ENCODE measurements around the gene ZNRF1. TPM values are rescaled to one million over a fixed set of nuclear protein-coding genes. Genes with fewer than 3 reads are reported as not detected.

Gene ZNRF1
- total RNA-seq, 4 donors from 2014 or later: 8.3 to 17.3 (median 13.2) TPM

GRCh38 chr16:75044800-75045361 is 46.1 kb downstream of the ZNRF1 start:
- TF ChIP-seq, protein P1, sequence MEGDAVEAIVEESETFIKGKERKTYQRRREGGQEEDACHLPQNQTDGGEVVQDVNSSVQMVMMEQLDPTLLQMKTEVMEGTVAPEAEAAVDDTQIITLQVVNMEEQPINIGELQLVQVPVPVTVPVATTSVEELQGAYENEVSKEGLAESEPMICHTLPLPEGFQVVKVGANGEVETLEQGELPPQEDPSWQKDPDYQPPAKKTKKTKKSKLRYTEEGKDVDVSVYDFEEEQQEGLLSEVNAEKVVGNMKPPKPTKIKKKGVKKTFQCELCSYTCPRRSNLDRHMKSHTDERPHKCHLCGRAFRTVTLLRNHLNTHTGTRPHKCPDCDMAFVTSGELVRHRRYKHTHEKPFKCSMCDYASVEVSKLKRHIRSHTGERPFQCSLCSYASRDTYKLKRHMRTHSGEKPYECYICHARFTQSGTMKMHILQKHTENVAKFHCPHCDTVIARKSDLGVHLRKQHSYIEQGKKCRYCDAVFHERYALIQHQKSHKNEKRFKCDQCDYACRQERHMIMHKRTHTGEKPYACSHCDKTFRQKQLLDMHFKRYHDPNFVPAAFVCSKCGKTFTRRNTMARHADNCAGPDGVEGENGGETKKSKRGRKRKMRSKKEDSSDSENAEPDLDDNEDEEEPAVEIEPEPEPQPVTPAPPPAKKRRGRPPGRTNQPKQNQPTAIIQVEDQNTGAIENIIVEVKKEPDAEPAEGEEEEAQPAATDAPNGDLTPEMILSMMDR (IDR thresholded peaks at IDR 0.05; ENCODE audit: low read depth): no peak

DNA sequence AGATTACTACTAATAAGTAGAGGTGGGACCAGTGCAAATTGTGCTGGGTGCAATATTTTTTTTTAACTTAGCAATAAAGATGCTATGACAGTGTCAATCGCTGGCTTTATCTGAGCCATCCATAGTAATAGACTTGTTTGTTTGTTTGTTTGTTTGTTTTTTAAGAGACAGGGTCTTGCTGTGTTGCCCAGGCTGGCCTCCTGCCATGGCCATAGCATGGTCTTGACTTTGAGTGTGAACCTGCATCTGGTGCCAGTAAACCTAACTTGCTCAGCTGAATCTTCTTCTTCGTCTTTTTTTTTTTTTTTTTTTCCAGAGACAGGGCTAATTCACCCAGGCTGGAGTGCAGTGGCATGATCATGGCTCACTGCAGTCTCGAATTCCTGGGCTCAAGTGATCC is 46.6 kb downstream of the ZNRF1 start:
- TF ChIP-seq, protein P1 (IDR thresholded peaks at IDR 0.05; ENCODE audit: low read depth): no peak

- TF ChIP-seq, protein P1 (IDR thresholded peaks at IDR 0.05; ENCODE audit: low read depth): no peak
These were observed 49.2 kb downstream of the ZNRF1 start for GRCh38 chr16:75048054-75048453.

DNA sequence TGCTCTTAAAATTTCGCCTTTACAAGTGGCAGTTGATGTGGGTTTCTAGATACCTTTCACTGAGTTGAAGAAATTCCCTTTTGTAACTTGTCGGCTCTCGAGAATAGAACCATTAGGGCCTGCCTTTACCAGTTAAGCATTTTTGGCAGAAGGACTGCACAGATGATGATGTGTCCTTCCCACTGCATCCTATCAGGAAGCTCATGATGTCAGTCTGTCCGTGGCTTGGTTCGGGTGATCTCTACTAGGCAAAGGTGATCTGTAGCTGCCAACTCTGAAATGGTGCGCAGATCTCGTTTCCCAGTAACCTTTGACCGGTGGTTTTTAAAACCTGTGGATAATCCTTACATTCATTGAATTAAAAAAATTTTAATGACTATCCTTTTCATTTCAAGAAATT is 49.7 kb downstream of the ZNRF1 start:
- TF ChIP-seq, protein P1 (IDR thresholded peaks at IDR 0.05; ENCODE audit: low read depth): no peak

DNA sequence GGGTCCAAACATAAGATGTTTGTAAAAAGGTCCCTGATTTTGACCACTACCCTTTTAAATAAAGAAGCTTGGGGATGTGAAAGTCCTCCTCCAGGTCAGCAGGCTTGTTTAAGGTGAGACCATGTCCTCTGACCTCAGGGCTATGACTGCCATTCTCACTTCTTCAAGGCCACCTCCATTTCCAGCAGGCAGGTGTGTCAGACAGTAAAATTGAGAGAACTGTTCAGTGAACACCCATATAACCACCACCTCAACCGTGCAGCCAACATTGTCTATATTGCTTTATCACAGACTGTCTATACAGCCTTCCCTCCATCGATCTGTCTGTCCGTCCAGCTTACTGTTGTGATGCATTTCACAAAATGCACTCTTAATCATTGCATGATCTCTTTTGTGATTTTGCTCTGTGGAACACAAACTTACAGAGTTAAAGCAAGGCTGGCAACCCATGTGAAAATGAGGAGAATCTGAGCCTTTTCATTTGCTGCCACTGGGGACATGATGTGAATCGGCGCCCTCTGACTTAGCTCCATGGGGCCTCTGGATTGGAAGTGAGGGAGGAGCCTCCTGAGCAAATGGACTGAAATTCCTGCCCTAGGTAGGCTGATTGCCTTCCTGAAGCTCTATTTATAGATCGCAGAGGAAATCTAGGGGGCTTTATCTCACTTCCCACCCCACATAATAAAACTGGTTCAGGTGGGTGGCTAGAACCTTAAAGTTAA is 53.8 kb downstream of the ZNRF1 start:
- TF ChIP-seq, protein P1 (IDR thresholded peaks at IDR 0.05; ENCODE audit: low read depth): no peak

- TF ChIP-seq, protein P1 (IDR thresholded peaks at IDR 0.05; ENCODE audit: low read depth): no peak
These were observed 55.1 kb downstream of the ZNRF1 start for GRCh38 chr16:75053791-75054555.

DNA sequence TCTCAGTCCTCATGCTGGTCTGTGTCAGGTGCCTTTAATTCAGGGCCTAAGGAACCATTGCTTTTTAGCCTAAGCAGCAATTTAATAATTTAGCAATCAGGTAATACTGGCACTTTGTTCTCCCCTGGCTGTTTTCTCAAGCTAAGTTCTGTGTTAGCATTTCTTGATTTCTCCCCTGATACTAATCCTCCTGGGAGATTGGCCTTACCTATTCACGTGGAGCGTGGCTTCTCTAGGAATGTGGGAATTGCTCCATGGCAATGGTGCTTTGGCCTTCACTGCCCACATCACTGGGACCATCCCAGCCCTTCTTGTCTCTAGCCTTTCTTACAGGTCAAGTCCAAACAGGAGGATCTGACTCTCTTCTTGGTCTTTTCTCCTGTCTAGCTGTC is 55.7 kb downstream of the ZNRF1 start:
- TF ChIP-seq, protein P1 (IDR thresholded peaks at IDR 0.05; ENCODE audit: low read depth): no peak

All from subcutaneous adipose tissue (tissue), 4 donors.